Spleen (tissue), 11 donors: Measurements from ENCODE around the gene ZNF397. TPM values are rescaled to one million over a fixed set of nuclear protein-coding genes. Genes with fewer than 3 reads are reported as not detected.
"Not testable (repeated sequence)": the region's sequence is repeated elsewhere in the genome, so short reads cannot be mapped to it uniquely, and the experiment has no call there.

Source experiments
- DNase-seq: peaks from one replicate; pipeline ENCODE4 v3.0.0-alpha.2; 2020
- H3K27ac ChIP-seq, 8 donors: fragments of 200-600 bp; sonication (generic) in 7 of 8; 1 replicate in 4 of 8; 2 replicates in 4 of 8; pipeline versions ENCODE4 v1.5.0 to v1.8.0; 2016 to 2021; ENCODE audit warnings: inconsistent platforms in 4 of 8, mild to moderate bottlenecking in 4 of 8, moderate library complexity in 1 of 8
- H3K27me3 ChIP-seq, 7 donors: fragments of 200-600 bp; sonication (generic) in 6 of 7; replicated peaks in 1 of 7; 1 replicate in 4 of 7; 2 replicates in 3 of 7; pipeline versions ENCODE4 v1.5.0 to v1.8.0; 2016 to 2021; ENCODE audit warnings: inconsistent platforms in 3 of 7, mild to moderate bottlenecking in 1 of 7
- H3K36me3 ChIP-seq, 6 donors: fragments of 200-600 bp; sonication (generic) in 5 of 6; 1 replicate in 4 of 6; 2 replicates in 2 of 6; pipeline versions ENCODE4 v1.5.0 to v1.8.0; 2016 to 2021; ENCODE audit warnings: inconsistent platforms in 2 of 6
- H3K4me1 ChIP-seq, 6 donors: fragments of 200-600 bp; sonication (generic) in 5 of 6; 1 replicate in 3 of 6; 2 replicates in 3 of 6; pipeline versions ENCODE4 v1.5.0 to v1.8.0; 2016 to 2021; ENCODE audit warnings: inconsistent platforms in 3 of 6
- H3K4me3 ChIP-seq, 8 donors: fragments of 200-600 bp; sonication (generic) in 7 of 8; 1 replicate in 4 of 8; 2 replicates in 4 of 8; pipeline versions ENCODE4 v1.5.0 to v1.8.0; 2016 to 2021; ENCODE audit warnings: inconsistent platforms in 4 of 8, mild to moderate bottlenecking in 4 of 8, moderate library complexity in 2 of 8
- H3K9me3 ChIP-seq, 8 donors: fragments of 200-600 bp; sonication (generic) in 7 of 8; 1 replicate in 4 of 8; 2 replicates in 4 of 8; pipeline versions ENCODE4 v1.5.0 to v1.8.0; 2016 to 2021; ENCODE audit warnings: inconsistent platforms in 4 of 8
- POLR2A ChIP-seq, 3 donors: fragments of 450-650 bp; IDR thresholded peaks; one replicate each; pipeline ENCODE4 v1.5.1; 2017; ENCODE audit warnings: antibody characterized with exemption in 3 of 3, mild to moderate bottlenecking in 1 of 3
- POLR2AphosphoS5 ChIP-seq, 3 donors: sonication (generic); formaldehyde crosslinking; IDR thresholded peaks; one replicate each; pipeline ENCODE4 v1.5.1; 2017; ENCODE audit warnings: antibody characterized with exemption in 3 of 3
- WGBS, 5 donors: extraction: QIAGEN DNeasy Blood & Tissue Kit in 3 of 5; methylation state at CpG; one replicate each; pipeline versions ENCODE4 v1.1.5 to v1.1.7; 2013 to 2018; 5-methylcytosine and 5-hydroxymethylcytosine counted together
- intact Hi-C: fragments of 100-400 bp; cut with DNase I; formaldehyde crosslinking; loops from one replicate; pipeline ENCODE4 v1.15.0; 2023; ENCODE audit warnings: low total_unique reads
- polyA plus RNA-seq, 3 donors: library from polyadenylated mRNA; stranded (reverse); fragments of 200-250 nt; gene quantifications; one replicate each; pipeline ENCODE4 v1.2.1, GENCODE V29; 2013
- total RNA-seq, 7 donors: library from RNA; depleted of rRNA in 3 of 7; stranded (reverse); fragments of >200 nt in 3 of 7; fragmentation: NEBNext Ultra II Directional in 4 of 7; extraction: Animal tissue kit (Norgen Biotek cat#: 25700) in 4 of 7; gene quantifications; one replicate each; pipeline versions ENCODE4 v1.1.0 to v1.2.1, GENCODE V29; 2016 to 2021
- TF ChIP-seq, protein P1 (sequence below), 11 experiments: fragments of 200-600 bp in 7 of 11; fragments of 450-650 bp in 4 of 11; sonication (generic) in 4 of 11; IDR thresholded peaks in 8 of 11; conservative IDR thresholded peaks in 3 of 11; 1 replicate in 7 of 11; 2 replicates in 4 of 11; pipeline versions ENCODE4 v1.4.0 to v1.8.0; 2016 to 2021; ENCODE audit warnings: antibody characterized with exemption in 11 of 11, inconsistent platforms in 4 of 11, mild to moderate bottlenecking in 1 of 11
- donor health status: healthy with polysubstance abuse.
- donor health status: DM: no; HTN: no; CAD: no; lungs with moderate emphysema.
- donor health status: DM: no; HTN: no; CAD: no.
- donor health status: Bipolar disorder and iron deficiency.
- donor health status: healthy.
- donor health status: DM: no; HTN: no; CAD: no.
- donor health status: DM: yes; HTN: yes; CAD: no.

ZNF397 gene
- total and polyA plus RNA-seq, 10 donors, result 10.3 to 50.7 (median 32.2) TPM

DNA sequence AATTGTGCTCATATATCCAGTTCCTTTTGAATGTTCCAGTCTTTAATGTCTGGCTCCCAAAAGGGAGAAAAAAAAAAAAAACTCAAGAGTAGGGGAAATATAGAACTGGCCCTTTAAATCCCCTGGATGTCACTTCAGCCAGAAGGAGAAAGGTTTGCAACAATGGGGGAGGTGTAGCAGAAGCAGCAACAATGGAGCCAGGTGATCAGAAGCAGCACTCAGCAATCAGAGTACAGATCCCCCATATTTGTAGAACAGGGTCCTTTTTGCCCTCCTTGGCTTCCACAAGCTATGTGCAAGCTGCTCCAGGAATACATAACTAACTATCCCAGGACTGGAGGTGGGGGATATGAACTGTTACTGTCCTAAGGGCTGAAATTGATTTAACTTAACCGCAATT is 25.8 kb upstream of the ZNF397 start:
- no peak for DNase-seq
- intact Hi-C loops, result no loop called here
- Histone ChIP-seq H3K4me1 (no peaks in the 10 kb centered on the region), H3K9me3 (no peaks in the 10 kb centered on the region), H3K27me3 (no peaks in the 10 kb centered on the region), H3K27ac (no peak overlapping the region), H3K36me3 (no peaks in the 10 kb centered on the region), H3K4me3 (no peak overlapping the region)
- TF ChIP-seq POLR2AphosphoS5 (IDR thresholded peaks at IDR 0.05), result no peak
- TF ChIP-seq, protein P1, sequence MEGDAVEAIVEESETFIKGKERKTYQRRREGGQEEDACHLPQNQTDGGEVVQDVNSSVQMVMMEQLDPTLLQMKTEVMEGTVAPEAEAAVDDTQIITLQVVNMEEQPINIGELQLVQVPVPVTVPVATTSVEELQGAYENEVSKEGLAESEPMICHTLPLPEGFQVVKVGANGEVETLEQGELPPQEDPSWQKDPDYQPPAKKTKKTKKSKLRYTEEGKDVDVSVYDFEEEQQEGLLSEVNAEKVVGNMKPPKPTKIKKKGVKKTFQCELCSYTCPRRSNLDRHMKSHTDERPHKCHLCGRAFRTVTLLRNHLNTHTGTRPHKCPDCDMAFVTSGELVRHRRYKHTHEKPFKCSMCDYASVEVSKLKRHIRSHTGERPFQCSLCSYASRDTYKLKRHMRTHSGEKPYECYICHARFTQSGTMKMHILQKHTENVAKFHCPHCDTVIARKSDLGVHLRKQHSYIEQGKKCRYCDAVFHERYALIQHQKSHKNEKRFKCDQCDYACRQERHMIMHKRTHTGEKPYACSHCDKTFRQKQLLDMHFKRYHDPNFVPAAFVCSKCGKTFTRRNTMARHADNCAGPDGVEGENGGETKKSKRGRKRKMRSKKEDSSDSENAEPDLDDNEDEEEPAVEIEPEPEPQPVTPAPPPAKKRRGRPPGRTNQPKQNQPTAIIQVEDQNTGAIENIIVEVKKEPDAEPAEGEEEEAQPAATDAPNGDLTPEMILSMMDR (IDR thresholded peaks at IDR 0.05 in 8 of 11, conservative IDR thresholded peaks at IDR 0.05 in 3 of 11), result no peak
- TF ChIP-seq POLR2A (IDR thresholded peaks at IDR 0.05), result no peak
- WGBS, 5 donors, result 87 to 100% (median 92%) methylated on average over 1 of the region's 1 CpG

GRCh38 chr18:35216611-35217010 is 24.2 kb upstream of the ZNF397 start:
- H3K27me3 ChIP-seq, H3K27ac ChIP-seq, H3K4me1 ChIP-seq, H3K9me3 ChIP-seq, H3K36me3 ChIP-seq, H3K4me3 ChIP-seq, intact Hi-C loops, DNase-seq: not testable (repeated sequence)
- 81 to 88% (median 85%) methylated on average over 10 of the region's 10 CpGs for WGBS, 5 donors

GRCh38 chr18:35219331-35219730 is 21.5 kb upstream of the ZNF397 start:
- DNase-seq, H3K27me3 ChIP-seq, H3K9me3 ChIP-seq, H3K36me3 ChIP-seq, intact Hi-C loops, H3K27ac ChIP-seq, H3K4me3 ChIP-seq, H3K4me1 ChIP-seq: not testable (repeated sequence)
- 81 to 95% (median 89%) methylated on average over 4 of the region's 4 CpGs for WGBS, 5 donors

DNA sequence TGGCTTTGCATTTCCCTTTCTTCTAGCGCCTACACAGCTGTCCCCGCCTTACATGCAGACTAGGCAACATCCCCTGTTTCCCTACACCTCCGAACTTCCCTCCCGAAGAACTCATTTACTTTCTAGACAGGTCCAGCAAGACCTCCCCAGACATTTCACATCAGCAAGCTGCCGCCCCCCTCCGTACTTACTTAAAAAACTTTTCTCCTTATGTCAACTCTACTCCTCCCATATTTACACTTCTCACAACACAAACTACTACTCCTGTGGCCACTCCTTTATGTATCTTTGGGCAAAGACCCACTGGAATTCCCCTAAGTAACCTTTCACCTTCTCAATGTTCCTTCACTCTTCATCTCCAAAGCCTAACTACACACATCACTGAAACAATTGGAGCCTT is 20.4 kb upstream of the ZNF397 start:
- 80 to 90% (median 88%) methylated on average over 6 of the region's 6 CpGs for WGBS, 5 donors
- no peak for DNase-seq
- H3K27me3 ChIP-seq, result no peaks in the 10 kb centered on the region
- H3K27ac ChIP-seq, result no peak overlapping the region
- no peak for TF ChIP-seq POLR2A (IDR thresholded peaks at IDR 0.05)
- no peak for TF ChIP-seq POLR2AphosphoS5 (IDR thresholded peaks at IDR 0.05)
- TF ChIP-seq, protein P1 (IDR thresholded peaks at IDR 0.05 in 8 of 11, conservative IDR thresholded peaks at IDR 0.05 in 3 of 11), result no peak
- no peaks in the 10 kb centered on the region for H3K4me1 ChIP-seq
- no peaks in the 10 kb centered on the region for H3K36me3 ChIP-seq
- H3K9me3 ChIP-seq, result no peaks in the 10 kb centered on the region
- intact Hi-C loops, result no loop called here
- no peak overlapping the region for H3K4me3 ChIP-seq

DNA sequence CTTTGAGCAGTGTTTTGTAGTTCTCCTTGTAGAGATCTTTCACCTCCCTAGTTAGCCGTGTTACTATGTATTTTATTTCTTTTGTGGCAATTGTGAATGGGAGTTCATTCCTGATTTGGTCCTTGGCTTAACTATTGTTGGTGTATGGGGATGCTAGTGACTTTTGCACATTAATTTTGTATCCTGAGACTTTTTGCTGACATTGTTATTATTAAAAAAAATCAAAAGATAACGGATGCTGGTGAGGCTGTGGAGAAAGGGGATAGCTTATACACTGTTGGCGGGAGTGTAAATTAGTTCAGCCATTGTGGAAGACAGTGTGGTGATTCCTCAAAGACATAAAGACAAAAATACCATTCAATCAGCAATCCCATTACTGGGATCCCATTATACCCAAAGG is 17.0 kb upstream of the ZNF397 start:
- Histone ChIP-seq H3K4me3 (no peak overlapping the region), H3K27me3 (no peaks in the 10 kb centered on the region), H3K4me1 (no peaks in the 10 kb centered on the region), H3K36me3 (no peaks in the 10 kb centered on the region), H3K27ac (no peak overlapping the region), H3K9me3 (no peaks in the 10 kb centered on the region)
- DNase-seq, result no peak
- intact Hi-C loops, result no loop called here
- TF ChIP-seq POLR2A (IDR thresholded peaks at IDR 0.05) (no peak), POLR2AphosphoS5 (IDR thresholded peaks at IDR 0.05) (no peak)
- TF ChIP-seq, protein P1 (IDR thresholded peaks at IDR 0.05 in 8 of 11, conservative IDR thresholded peaks at IDR 0.05 in 3 of 11), result no peak
- WGBS, 5 donors, result 86 to 96% (median 91%) methylated on average over 3 of the region's 3 CpGs
